Tibial artery (tissue), 4 donors: ENCODE data around the gene ACLY.

Source experiments
- DNase-seq, 2 donors: peaks; one replicate each; pipeline ENCODE4 v3.0.0-alpha.2; 2019
- H3K27ac ChIP-seq, 2 donors: fragments of 200-600 bp; sonication (generic) in 1 of 2; 1 replicate in 1 of 2; 2 replicates in 1 of 2; pipeline ENCODE4 v1.5.1; 2018 to 2019; ENCODE audit warnings: mild to moderate bottlenecking in 1 of 2
- H3K27me3 ChIP-seq, 2 donors: fragments of 200-600 bp; sonication (generic) in 1 of 2; one replicate each; pipeline versions ENCODE4 v1.5.1 to v1.6.0; 2016 to 2019
- H3K36me3 ChIP-seq, 3 donors: fragments of 200-600 bp; sonication (generic) in 2 of 3; one replicate each; pipeline ENCODE4 v1.5.1; 2016 to 2019; ENCODE audit warnings: mild to moderate bottlenecking in 2 of 3
- H3K4me1 ChIP-seq, 4 donors: fragments of 200-600 bp; sonication (generic) in 2 of 4; 1 replicate in 3 of 4; 2 replicates in 1 of 4; pipeline ENCODE4 v1.5.1; 2016 to 2019
- H3K4me3 ChIP-seq, 2 donors: fragments of 200-600 bp; sonication (generic) in 1 of 2; 1 replicate in 1 of 2; 2 replicates in 1 of 2; pipeline ENCODE4 v1.5.1; 2018 to 2019; ENCODE audit warnings: mild to moderate bottlenecking in 2 of 2
- H3K9me3 ChIP-seq, 3 donors: fragments of 200-600 bp; sonication (generic) in 1 of 3; one replicate each; pipeline ENCODE4 v1.5.1; 2016 to 2019
- intact Hi-C: fragments of 100-400 bp; cut with DNase I; formaldehyde crosslinking; loops from one replicate; pipeline ENCODE4 v1.15.0; 2023; ENCODE audit warnings: low total_unique reads
- TF ChIP-seq, protein P1 (sequence below), 2 experiments: fragments of 200-600 bp in 1 of 2; fragments of 450-650 bp in 1 of 2; IDR thresholded peaks; one replicate each; pipeline ENCODE4 v1.5.1; 2017 to 2019; ENCODE audit warnings: antibody characterized with exemption in 2 of 2, mild to moderate bottlenecking in 1 of 2, moderate library complexity in 1 of 2

ACLY gene

GRCh38 chr17:41917679-41918313 is 955 bp downstream of the ACLY start:
- intact Hi-C loops, result no loop called here
- peaks cover under 1 to 11% (median 10%) of the 10 kb centered on the region in 3 donors for H3K36me3 ChIP-seq
- H3K27ac ChIP-seq, result peak overlapping the region; percentile 81 to 94
- H3K4me3 ChIP-seq, result peak overlapping the region; percentile 91 to 100
- peak; percentile 32 to 74 for DNase-seq
- no peaks in the 10 kb centered on the region for H3K27me3 ChIP-seq
- H3K9me3 ChIP-seq, result no peaks in the 10 kb centered on the region
- H3K4me1 ChIP-seq, result peaks cover 0 to 41% (median 20%) of the 10 kb centered on the region in 4 donors
- TF ChIP-seq, protein P1, sequence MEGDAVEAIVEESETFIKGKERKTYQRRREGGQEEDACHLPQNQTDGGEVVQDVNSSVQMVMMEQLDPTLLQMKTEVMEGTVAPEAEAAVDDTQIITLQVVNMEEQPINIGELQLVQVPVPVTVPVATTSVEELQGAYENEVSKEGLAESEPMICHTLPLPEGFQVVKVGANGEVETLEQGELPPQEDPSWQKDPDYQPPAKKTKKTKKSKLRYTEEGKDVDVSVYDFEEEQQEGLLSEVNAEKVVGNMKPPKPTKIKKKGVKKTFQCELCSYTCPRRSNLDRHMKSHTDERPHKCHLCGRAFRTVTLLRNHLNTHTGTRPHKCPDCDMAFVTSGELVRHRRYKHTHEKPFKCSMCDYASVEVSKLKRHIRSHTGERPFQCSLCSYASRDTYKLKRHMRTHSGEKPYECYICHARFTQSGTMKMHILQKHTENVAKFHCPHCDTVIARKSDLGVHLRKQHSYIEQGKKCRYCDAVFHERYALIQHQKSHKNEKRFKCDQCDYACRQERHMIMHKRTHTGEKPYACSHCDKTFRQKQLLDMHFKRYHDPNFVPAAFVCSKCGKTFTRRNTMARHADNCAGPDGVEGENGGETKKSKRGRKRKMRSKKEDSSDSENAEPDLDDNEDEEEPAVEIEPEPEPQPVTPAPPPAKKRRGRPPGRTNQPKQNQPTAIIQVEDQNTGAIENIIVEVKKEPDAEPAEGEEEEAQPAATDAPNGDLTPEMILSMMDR (IDR thresholded peaks at IDR 0.05), result peak in 1 of 2 experiments; percentile 9

- no peak for DNase-seq
- H3K36me3 ChIP-seq, result peaks cover 6 to 17% (median 16%) of the 10 kb centered on the region in 3 donors
- no peak overlapping the region for H3K27ac ChIP-seq
- no peaks in the 10 kb centered on the region for H3K27me3 ChIP-seq
- H3K4me1 ChIP-seq, result peaks cover 0 to 41% (median 20%) of the 10 kb centered on the region in 4 donors
- H3K4me3 ChIP-seq, result peak overlapping the region; percentile 91 to 100
- no peaks in the 10 kb centered on the region for H3K9me3 ChIP-seq
- intact Hi-C loops, result no loop called here
- TF ChIP-seq, protein P1 (IDR thresholded peaks at IDR 0.05), result no peak
Measured at GRCh38 chr17:41917192-41917591, 1.6 kb downstream of the ACLY start.

- H3K4me1 ChIP-seq, result peaks cover 0 to 41% (median 20%) of the 10 kb centered on the region in 4 donors
- no peak overlapping the region for H3K27ac ChIP-seq
- TF ChIP-seq, protein P1 (IDR thresholded peaks at IDR 0.05), result no peak
Measured at GRCh38 chr17:41915566-41915965, 3.2 kb downstream of the ACLY start.

GRCh38 chr17:41915020-41915419 is 3.7 kb downstream of the ACLY start:
- DNase-seq, result no peak
- TF ChIP-seq, protein P1 (IDR thresholded peaks at IDR 0.05), result no peak
- Histone ChIP-seq H3K4me1 (peaks cover 0 to 40% (median 20%) of the 10 kb centered on the region in 4 donors), H3K4me3 (no peak overlapping the region), H3K27me3 (no peaks in the 10 kb centered on the region), H3K36me3 (peaks cover 27 to 39% (median 38%) of the 10 kb centered on the region in 3 donors), H3K27ac (no peak overlapping the region), H3K9me3 (no peaks in the 10 kb centered on the region)
- intact Hi-C loops, result no loop called here

More at GRCh38 chr17:41915566-41915965, 3.2 kb downstream of the ACLY start:
- Histone ChIP-seq H3K9me3 (no peaks in the 10 kb centered on the region), H3K4me3 (no peak overlapping the region), H3K27me3 (no peaks in the 10 kb centered on the region), H3K36me3 (peaks cover 22 to 33% (median 33%) of the 10 kb centered on the region in 3 donors)
- no peak for DNase-seq
- intact Hi-C loops, result no loop called here

GRCh38 chr17:41914358-41914766 is 4.4 kb downstream of the ACLY start:
- TF ChIP-seq, protein P1 (IDR thresholded peaks at IDR 0.05), result no peak
- no peaks in the 10 kb centered on the region for H3K9me3 ChIP-seq
- intact Hi-C loops, result no loop called here
- H3K36me3 ChIP-seq, result peaks cover 34 to 45% (median 45%) of the 10 kb centered on the region in 3 donors
- no peaks in the 10 kb centered on the region for H3K27me3 ChIP-seq
- no peak overlapping the region for H3K4me3 ChIP-seq
- H3K4me1 ChIP-seq, result peaks cover 0 to 33% (median 16%) of the 10 kb centered on the region in 4 donors
- DNase-seq, result no peak
- H3K27ac ChIP-seq, result no peak overlapping the region
